Calu3 (cell line): Measurements from ENCODE around the gene GPATCH2. TPM values are rescaled to one million over a fixed set of nuclear protein-coding genes. Genes with fewer than 3 reads are reported as not detected.

Experiments
- BruUV-seq: library from RNA; stranded (reverse); fragments of 400-500 nt; replicated peaks from 2 replicates; lab custom pipeline; 2021; lab: Mats Ljungman, UMichigan
- CTCF ChIA-PET: fragments of 300-600 bp; sonication (Branson Sonifier 250); formaldehyde crosslinking; loops from one replicate; lab custom pipeline; 2022; ENCODE audit warnings: antibody characterized with exemption; lab: Charles Lee
- DNase-seq: peaks from one replicate; pipeline ENCODE4 v3.0.0; 2022
- H3K27ac Mint-ChIP-seq: one replicate; pipeline ENCODE4 v1.8.0; 2022; ENCODE audit warnings: mixed read lengths; ENCODE audit not compliant: unreplicated experiment
- H3K27me3 Mint-ChIP-seq: one replicate; pipeline ENCODE4 v1.8.0; 2022; ENCODE audit warnings: mixed read lengths; ENCODE audit not compliant: unreplicated experiment
- H3K36me3 Mint-ChIP-seq: one replicate; pipeline ENCODE4 v1.8.0; 2022; ENCODE audit warnings: mild to moderate bottlenecking, moderate library complexity, mixed read lengths; ENCODE audit not compliant: insufficient read depth, unreplicated experiment
- H3K4me1 Mint-ChIP-seq: one replicate; pipeline ENCODE4 v1.8.0; 2022; ENCODE audit warnings: mild to moderate bottlenecking, low read depth, mixed read lengths; ENCODE audit not compliant: unreplicated experiment
- H3K4me3 Mint-ChIP-seq: one replicate; pipeline ENCODE4 v1.8.0; 2022; ENCODE audit warnings: mild to moderate bottlenecking, low read depth, moderate library complexity, mixed read lengths; ENCODE audit not compliant: unreplicated experiment
- H3K9me3 Mint-ChIP-seq: one replicate; pipeline ENCODE4 v1.8.0; 2022; ENCODE audit warnings: low read depth, mixed read lengths; ENCODE audit not compliant: unreplicated experiment
- intact Hi-C: fragments of 100-400 bp; cut with micrococcal nuclease; formaldehyde crosslinking; loops from one replicate; pipeline ENCODE4 v1.10.0; 2022; ENCODE audit not compliant: unreplicated experiment
- total RNA-seq: library from RNA; stranded (reverse); gene quantifications from 2 replicates; pipeline ENCODE4 v1.2.3, GENCODE V29; 2022
- TF ChIP-seq, protein P1 (sequence below): fragments of 200-600 bp; IDR thresholded peaks from one replicate; pipeline ENCODE4 v1.8.0; 2022; ENCODE audit warnings: antibody characterized with exemption; ENCODE audit not compliant: unreplicated experiment

GPATCH2 gene
- total RNA-seq, 1 experiment from 2014 or later = 22.4 TPM

DNA sequence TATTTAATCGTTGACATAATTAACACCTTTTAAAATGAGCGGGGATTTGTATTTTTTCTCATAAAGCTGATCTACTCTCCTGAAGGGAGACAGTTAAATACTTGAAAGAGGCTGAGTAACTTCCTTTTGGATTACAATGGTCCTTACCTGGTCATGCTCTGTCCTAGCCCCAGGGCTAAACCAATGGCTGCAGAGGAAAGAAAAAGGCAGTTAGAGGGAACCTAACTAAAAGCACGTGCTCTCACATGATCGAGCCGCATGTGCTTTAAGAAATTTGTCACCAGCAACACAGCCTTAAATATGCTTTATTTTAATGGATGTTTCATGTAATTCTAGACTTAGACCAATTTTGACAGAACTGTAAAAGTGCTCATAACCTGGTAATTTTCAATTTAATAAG, 132.7 kb downstream of the GPATCH2 start:
- Mint-ChIP-seq H3K36me3 (no peaks in the 10 kb centered on the region), H3K4me3 (no peak overlapping the region), H3K4me1 (no peaks in the 10 kb centered on the region), H3K27ac (no peak overlapping the region), H3K9me3 (no peaks in the 10 kb centered on the region), H3K27me3 (no peaks in the 10 kb centered on the region)
- intact Hi-C loops = no loop called here
- TF ChIP-seq, protein P1, sequence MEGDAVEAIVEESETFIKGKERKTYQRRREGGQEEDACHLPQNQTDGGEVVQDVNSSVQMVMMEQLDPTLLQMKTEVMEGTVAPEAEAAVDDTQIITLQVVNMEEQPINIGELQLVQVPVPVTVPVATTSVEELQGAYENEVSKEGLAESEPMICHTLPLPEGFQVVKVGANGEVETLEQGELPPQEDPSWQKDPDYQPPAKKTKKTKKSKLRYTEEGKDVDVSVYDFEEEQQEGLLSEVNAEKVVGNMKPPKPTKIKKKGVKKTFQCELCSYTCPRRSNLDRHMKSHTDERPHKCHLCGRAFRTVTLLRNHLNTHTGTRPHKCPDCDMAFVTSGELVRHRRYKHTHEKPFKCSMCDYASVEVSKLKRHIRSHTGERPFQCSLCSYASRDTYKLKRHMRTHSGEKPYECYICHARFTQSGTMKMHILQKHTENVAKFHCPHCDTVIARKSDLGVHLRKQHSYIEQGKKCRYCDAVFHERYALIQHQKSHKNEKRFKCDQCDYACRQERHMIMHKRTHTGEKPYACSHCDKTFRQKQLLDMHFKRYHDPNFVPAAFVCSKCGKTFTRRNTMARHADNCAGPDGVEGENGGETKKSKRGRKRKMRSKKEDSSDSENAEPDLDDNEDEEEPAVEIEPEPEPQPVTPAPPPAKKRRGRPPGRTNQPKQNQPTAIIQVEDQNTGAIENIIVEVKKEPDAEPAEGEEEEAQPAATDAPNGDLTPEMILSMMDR = no peak
- BruUV-seq = no TSS peak
- CTCF ChIA-PET = no interaction called here
- no peak for DNase-seq

DNA sequence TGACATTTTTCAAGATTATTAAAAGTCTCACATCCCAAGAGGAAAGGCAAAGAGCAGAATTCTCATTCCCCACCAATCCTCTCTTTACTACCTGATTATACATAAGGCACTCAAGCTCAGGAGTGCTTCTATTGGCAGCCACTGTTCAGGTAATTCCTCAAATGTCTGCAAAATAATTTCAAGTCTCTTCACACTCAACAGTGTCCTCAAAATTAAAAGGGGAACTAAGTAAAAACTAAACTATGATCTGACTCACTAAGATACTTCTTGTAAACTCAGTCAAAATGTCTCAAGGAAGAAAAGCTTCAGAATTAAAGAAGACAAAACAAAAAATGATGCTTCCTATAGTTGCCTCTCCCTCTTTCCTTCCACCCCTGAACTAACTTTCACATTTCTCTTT, 135.6 kb downstream of the GPATCH2 start:
- TF ChIP-seq, protein P1 = no peak
- Mint-ChIP-seq H3K4me1 (no peaks in the 10 kb centered on the region), H3K9me3 (no peaks in the 10 kb centered on the region), H3K27me3 (no peaks in the 10 kb centered on the region), H3K36me3 (no peaks in the 10 kb centered on the region), H3K4me3 (no peak overlapping the region), H3K27ac (no peak overlapping the region)
- BruUV-seq = no TSS peak
- no peak for DNase-seq
- intact Hi-C loops = no loop called here
- CTCF ChIA-PET = no interaction called here

GRCh38 chr1:217494767-217495166, 136.1 kb downstream of the GPATCH2 start:
- no TSS peak for BruUV-seq
- Mint-ChIP-seq H3K27ac (no peak overlapping the region), H3K4me3 (no peak overlapping the region), H3K27me3 (no peaks in the 10 kb centered on the region), H3K36me3 (no peaks in the 10 kb centered on the region), H3K4me1 (no peaks in the 10 kb centered on the region), H3K9me3 (no peaks in the 10 kb centered on the region)
- intact Hi-C loops = no loop called here
- CTCF ChIA-PET = no interaction called here
- TF ChIP-seq, protein P1 = no peak
- no peak for DNase-seq

- CTCF ChIA-PET = no interaction called here
- DNase-seq = no peak
- Mint-ChIP-seq H3K4me3 (no peak overlapping the region), H3K27ac (no peak overlapping the region), H3K36me3 (no peaks in the 10 kb centered on the region), H3K4me1 (no peaks in the 10 kb centered on the region), H3K27me3 (no peaks in the 10 kb centered on the region), H3K9me3 (no peaks in the 10 kb centered on the region)
- TF ChIP-seq, protein P1 = no peak
- BruUV-seq = no TSS peak
- intact Hi-C loops = no loop called here
These were observed 137.6 kb downstream of the GPATCH2 start for GRCh38 chr1:217493290-217493689.
